ENCODE measurements around the gene SH3RF2. TPM values are rescaled to one million over a fixed set of nuclear protein-coding genes. Genes with fewer than 3 reads are reported as not detected.

The SH3RF2 gene
- total RNA-seq, 4 donors from 2014 or later: 0.65 to 4.2 (median 2.1) TPM

GRCh38 chr5:145903113-145903512 is 33.3 kb upstream of the SH3RF2 start:
- ATAC-seq (ENCODE audit: low FRiP score) (no peak), DNase-seq (ENCODE audit: low spot score) (no peak)
- no peak for TF ChIP-seq CTCF (IDR thresholded peaks at IDR 0.05)

GRCh38 chr5:145903867-145904266 is 32.5 kb upstream of the SH3RF2 start:
- ATAC-seq (ENCODE audit: low FRiP score) (peak; percentile 37), DNase-seq (ENCODE audit: low spot score) (no peak)
- no peak for TF ChIP-seq CTCF (IDR thresholded peaks at IDR 0.05)

GRCh38 chr5:145904743-145905142 is 31.6 kb upstream of the SH3RF2 start:
- DNase-seq (ENCODE audit: low spot score): no peak
- TF ChIP-seq CTCF (IDR thresholded peaks at IDR 0.05): no peak
- ATAC-seq (ENCODE audit: low FRiP score): no peak

- DNase-seq (ENCODE audit: low spot score) (no peak), ATAC-seq (ENCODE audit: low FRiP score) (no peak)
- no peak for TF ChIP-seq CTCF (IDR thresholded peaks at IDR 0.05)
Observed at GRCh38 chr5:145906401-145906800, 30.0 kb upstream of the SH3RF2 start.

GRCh38 chr5:145908206-145908960 is 28.0 kb upstream of the SH3RF2 start:
- TF ChIP-seq CTCF (IDR thresholded peaks at IDR 0.05): no peak
- no peak for ATAC-seq (ENCODE audit: low FRiP score)
- no peak for DNase-seq (ENCODE audit: low spot score)

- TF ChIP-seq CTCF (IDR thresholded peaks at IDR 0.05): no peak
- no peak for DNase-seq (ENCODE audit: low spot score)
- no peak for ATAC-seq (ENCODE audit: low FRiP score)
Observed at GRCh38 chr5:145911164-145911563, 25.2 kb upstream of the SH3RF2 start.

- TF ChIP-seq CTCF (IDR thresholded peaks at IDR 0.05): no peak
- DNase-seq (ENCODE audit: low spot score) (no peak), ATAC-seq (ENCODE audit: low FRiP score) (no peak)
Observed at GRCh38 chr5:145912019-145912418, 24.4 kb upstream of the SH3RF2 start.
